Measurements from ENCODE around the gene SLC35F5.
A peak's percentile ranks its signal among the peaks of the same experiment; 100 is the strongest.
"Not testable (repeated sequence)": the region's sequence is repeated elsewhere in the genome, so short reads cannot be mapped to it uniquely, and the experiment has no call there.

Gene SLC35F5, protein sequence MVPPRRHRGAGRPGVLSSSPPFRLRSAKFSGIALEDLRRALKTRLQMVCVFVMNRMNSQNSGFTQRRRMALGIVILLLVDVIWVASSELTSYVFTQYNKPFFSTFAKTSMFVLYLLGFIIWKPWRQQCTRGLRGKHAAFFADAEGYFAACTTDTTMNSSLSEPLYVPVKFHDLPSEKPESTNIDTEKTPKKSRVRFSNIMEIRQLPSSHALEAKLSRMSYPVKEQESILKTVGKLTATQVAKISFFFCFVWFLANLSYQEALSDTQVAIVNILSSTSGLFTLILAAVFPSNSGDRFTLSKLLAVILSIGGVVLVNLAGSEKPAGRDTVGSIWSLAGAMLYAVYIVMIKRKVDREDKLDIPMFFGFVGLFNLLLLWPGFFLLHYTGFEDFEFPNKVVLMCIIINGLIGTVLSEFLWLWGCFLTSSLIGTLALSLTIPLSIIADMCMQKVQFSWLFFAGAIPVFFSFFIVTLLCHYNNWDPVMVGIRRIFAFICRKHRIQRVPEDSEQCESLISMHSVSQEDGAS
- total RNA-seq = 37.6 to 54.6 reads per million in 2 donors

DNA sequence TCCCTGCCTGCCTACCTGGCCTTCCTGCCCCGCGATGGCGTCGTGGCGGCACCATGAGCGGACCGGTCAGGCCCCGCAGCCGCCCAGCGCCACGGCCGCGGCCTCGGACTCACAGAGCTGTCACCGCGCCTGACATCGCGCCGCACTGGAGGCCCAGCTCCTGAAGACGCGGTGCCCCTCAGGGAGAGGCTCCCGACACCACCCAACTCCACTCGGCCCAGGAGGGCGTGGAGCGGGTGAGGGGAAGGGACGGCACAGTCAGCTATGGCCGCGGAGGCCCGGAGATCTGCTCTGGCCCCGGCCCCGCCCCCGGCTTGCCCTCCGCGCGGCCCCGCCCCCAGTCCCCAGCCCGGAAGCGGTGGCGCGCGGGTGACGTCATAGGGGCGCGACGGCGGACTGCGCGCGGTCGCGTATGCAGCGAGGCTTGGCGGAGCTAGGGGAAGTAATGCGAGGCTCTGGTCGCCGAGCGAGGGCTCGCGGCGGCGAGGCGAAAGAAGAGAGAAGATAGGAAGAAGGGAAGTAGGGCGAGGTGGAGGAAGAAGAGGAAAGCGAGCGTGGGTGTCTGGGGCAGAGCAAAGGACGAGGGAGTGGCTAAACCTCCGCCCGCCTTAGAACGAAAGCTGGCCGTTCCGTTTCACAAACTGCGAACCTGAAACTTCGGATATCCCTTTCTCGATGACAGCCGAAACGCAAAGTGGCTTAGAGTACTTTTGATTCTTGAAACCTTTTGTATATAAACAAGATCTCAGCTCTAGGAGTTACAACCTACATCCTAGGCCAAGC lies at the start of gene SLC35F5:
SLC35F5 (minus strand) TSS at position 288 of the 783 bp plus-strand sequence; CDS start at position 55, 233 bp downstream.
- DNase-seq = peak; percentile 97

DNA sequence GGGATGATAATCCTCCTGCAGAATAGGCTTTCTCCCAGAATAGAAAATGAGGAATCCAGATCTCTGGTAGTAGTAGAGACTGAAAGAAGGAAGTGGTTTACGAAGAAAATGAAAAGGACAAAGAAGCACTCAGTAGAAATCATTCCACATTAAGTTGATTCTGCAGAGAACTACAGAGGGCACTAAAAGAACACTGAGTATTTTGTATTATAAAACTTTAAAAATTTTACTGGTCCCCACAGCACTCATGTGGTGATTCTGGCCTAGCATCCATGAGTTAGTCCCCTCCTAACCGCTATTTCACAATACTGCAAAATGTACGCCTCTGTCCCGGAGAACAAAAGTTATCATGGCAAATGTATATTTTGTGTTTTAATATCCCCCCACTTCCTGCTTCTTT lies 42.9 kb upstream of the SLC35F5 start:
- no peak for DNase-seq

DNA sequence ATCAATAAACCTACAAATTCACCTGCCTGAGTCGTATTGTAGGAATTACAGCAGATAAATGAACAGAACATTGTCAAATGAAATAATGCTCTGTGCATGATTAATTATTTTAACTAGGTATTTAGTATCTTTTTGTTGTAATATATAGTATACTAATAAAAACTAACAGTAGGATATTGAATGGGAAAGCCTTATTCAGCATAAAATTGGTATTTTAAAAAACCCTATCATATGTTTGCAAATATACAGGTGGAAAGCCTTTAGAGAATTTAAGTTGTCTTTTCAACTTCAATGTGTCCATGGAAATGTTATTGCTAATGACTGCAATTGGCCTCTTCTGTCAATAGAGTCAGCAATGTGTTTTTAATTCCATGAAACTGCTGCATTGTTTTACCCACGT lies 40.8 kb upstream of the SLC35F5 start:
- no peak for DNase-seq

DNA sequence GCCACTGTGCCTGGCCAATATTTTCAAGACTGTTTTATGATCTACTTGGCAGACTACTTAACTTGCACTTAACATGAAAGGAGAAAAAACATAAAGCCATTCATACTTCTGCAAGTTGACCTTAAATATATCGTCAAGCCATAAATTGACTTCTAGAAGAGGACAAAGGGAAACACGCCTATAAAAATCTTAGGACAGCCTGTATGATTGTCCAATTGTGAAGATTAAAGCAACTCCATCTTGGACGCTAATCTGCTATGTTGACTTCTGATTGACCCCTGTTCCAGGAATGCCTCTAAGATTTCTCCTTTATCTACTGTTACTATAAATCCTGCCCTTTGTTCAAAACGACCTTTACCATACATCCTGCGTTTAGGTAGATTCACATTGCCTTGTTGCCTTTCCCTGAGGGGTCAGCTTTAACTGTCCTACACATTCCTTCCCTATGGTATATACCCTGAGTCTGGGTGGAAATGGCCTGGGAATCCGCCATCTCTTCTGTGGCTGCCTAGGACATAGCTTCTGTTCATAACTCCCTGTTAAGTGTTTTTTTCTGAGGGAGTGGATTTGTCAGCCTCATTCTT lies 40.2 kb upstream of the SLC35F5 start:
- no peak for DNase-seq

DNA sequence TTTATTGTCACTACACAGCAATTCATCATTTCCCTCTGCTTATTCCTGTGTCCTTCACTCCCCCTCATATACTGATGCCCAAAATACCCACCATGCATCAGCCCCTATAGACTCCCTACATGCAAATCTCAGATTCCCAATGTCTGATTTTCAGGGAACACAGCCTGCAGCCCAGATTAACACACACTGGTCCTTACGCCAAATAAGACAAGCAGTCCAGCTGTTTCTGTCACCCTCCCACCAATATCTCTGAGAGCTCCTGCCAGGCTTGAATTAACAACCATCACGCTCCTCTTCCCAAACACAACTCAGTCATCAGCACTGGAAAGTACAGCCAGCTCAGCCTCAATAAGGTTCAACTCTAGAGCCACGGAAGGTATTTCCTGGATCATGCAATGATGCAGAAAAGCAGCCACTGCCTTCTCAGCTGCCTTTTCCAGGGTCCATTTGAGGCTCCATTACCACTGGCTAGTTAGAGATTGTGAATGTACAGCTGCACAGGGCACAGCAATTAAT lies 39.0 kb upstream of the SLC35F5 start:
- no peak for DNase-seq

DNA sequence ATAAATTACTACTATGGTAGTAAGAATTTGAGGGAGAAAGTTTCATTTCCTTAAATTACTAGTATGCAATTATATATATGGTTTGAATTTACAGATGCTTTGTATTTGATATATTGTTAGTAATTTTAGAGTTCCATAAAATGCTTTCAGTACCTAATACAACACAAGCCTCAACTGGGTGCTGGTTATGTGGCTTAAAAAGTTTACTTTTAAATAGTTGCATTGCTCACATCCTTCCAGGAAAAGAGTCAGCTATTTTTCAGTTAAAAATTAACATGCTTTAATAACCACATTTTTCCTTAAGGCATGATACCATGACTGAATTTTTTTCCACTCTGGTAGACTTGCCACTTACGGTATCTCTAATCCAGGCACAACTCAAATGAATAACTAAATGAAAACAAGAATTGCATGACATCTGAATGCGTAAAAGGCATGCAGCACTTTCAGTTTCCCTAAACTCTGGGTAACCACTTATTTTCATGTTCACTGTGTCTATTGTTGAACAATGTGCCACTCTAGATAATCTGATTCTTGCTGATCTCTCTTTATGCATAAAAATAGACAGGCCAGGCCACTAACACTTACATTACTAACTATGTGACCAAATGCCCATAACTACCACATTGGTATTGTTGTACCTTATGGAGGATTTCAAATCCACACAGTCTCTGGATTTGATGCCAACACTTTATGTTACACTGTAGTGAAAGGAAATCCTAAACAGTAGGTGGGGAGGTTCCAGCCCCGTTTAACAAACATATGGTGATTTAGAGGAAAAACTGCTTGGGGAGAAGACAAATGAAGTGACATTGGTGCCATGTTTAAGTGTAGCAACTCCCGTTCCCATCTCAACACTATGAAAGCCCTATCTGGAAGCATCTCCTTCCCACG lies 35.5 kb upstream of the SLC35F5 start:
- no peak for DNase-seq

DNA sequence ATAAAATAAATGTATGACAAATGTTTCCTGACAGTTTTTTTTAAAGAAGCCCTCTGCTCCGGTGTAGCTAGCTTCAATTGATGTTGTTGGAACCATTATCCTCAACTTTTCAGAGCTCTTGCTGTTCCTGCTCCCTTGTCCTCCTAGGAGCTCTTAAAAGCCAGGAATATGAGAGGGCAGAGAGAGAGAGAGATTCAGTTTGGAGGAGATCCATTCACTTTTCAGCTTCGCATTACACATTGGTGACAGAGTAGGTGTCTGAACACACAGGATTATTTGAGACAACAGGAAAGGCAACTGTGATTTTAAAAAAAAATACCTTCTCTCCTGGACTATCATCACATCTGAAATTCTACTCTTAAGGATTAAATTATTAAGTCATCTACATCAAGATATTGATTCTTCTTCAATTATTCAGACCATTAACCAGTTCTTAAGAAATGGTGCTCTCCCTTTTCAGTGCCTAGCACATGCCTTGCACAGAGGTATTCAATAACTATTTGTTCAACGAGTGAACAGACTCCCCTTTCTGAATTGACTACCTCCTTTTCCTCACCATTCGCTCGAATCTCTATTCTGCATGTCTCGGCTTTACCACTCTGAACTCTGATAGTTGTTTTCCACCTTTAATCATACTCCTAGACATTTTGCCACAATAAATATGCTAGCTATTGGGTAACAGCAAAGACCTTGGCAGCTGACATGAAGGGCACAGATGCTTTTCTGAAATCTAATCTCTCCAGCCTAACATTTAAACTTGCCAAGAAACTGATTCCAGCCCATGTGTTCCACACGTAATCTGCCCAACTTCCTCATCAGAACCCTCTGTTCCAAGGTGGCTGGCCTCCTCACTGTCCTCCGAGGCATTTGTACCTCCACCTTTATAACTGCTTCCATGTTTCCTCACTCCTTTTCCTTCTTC lies 28.6 kb upstream of the SLC35F5 start:
- DNase-seq = no peak

DNA sequence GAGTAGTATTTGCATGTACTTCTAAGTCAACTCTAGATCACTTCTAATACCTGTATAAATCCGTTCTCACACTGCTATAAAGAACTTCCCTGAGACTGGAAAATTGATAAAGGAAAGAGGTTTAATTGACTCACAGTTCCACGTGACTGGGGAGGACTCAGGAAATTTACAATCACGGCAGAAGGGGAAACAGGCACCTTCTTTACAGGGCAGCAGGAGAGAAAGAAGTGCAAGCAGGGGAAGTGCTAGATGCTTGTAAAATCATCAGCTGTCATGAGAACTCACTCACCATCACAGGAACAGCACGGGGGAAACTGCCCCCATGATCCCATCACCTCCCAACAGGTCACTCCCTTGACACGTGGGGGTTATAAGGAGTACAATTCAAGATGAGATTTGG lies 24.0 kb upstream of the SLC35F5 start:
- DNase-seq = no peak

DNA sequence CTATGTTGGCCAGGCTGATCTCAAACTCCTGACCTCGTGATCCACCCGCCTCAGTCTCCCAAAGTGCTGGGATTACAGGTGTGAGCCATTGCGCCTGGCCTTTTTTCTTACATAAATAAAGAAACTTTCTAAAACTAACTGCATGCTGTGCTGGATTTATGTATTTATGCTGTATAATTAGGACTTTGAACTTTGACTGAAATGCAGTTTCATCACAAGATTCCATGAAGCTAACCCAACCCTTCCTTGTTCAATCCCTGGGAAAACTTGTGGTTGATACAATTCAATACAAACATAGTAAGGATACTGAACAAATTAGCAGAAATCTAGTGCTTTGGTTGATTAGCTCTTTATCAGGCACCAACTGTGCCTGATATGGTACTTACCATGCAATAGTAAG lies 20.9 kb upstream of the SLC35F5 start:
- no peak for DNase-seq

DNA sequence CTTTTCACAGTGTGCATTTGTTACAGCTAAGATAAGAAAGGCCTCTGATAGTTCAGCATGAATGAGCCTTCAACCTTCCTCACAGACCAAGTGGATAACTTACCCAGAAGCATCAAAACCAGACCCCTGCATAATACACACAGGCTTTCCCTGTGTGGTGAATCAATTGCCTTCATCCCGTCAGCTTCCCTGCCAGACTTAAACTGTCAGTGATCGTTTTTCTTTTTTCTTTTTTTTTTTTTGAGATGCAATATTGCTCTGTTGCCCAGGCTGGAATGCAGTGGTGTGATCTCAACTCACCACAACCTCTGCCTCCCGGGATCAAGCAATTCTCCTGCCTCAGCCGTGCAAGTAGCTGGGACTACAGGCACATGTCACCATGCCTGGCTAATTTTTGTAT lies 20.5 kb upstream of the SLC35F5 start:
- DNase-seq = no peak

DNA sequence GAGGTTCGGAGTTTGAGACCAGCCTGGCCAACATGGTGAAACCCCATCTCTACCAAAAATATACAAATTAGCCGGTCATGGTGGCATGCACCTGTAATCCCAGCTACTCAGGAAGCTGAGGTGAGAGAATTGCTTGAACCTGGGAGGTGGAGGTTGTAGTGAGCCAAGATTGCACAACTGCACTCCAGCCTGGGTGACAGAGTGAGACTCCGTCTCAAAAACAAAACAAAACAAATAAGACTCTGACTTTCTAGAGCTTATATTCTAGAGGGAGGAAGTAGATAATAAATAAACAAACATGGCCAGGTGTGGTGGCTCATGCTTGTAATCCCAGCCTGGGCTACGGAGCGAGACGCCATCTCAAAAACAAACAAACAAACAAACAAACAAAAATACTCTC lies 18.2 kb upstream of the SLC35F5 start:
- not testable (repeated sequence) for DNase-seq

DNA sequence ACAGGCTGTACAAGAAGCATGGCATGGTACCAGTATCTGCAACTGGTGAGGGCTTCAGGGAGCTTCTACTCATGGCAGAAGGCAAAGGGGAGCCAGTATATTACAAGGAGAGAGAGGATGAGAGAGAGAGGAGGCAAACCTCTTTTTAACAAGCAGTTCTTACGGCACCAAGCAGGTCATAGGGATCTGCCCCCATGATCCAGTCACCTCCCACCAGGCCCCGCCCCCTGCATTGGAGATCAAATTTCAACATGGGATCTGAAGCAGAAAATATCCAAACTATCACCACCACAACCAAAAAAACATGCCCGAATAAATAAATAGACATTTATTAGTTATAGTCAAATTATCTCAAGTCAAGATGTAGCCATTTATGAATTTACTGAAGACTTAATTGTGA lies 14.5 kb upstream of the SLC35F5 start:
- DNase-seq = no peak

DNA sequence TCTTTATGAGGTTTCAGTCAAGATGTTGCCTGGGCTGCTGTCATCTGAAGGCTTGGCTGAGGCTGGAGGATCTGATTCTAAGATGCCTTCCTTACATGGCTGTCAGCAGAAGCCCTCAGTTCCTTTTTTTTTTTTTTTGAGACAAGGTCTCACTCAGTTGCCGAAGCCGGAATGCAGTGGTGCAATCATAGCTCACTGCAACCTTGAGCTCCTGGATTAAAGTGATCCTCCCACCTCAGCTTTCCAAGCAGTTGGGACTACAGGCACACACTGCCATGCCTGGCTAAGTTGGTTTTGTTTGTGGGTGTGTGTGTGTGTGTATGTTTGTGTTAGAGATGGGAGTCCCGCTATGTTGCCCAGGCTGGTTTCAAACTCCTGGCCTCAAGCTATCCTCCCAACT lies 13.1 kb upstream of the SLC35F5 start:
- DNase-seq = no peak

DNA sequence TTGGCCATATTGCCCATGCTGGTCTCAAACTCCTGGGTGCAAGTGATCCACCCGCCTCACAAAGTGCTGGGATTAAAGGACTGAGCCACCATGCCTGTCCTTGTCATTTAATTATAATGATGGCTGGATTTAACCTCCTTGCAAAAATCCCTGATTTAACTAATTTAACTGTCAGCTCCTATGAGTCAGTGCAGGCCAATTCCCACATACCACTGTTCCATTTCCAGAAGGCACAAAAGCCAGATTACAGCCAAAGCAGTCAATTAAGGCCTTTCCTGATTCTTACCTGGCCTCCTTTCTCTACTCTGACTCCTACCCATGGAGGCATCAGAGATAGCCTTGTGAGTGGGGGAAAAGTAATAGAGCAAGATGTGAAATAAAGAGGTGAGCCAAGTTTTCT lies 12.3 kb upstream of the SLC35F5 start:
- no peak for DNase-seq

DNA sequence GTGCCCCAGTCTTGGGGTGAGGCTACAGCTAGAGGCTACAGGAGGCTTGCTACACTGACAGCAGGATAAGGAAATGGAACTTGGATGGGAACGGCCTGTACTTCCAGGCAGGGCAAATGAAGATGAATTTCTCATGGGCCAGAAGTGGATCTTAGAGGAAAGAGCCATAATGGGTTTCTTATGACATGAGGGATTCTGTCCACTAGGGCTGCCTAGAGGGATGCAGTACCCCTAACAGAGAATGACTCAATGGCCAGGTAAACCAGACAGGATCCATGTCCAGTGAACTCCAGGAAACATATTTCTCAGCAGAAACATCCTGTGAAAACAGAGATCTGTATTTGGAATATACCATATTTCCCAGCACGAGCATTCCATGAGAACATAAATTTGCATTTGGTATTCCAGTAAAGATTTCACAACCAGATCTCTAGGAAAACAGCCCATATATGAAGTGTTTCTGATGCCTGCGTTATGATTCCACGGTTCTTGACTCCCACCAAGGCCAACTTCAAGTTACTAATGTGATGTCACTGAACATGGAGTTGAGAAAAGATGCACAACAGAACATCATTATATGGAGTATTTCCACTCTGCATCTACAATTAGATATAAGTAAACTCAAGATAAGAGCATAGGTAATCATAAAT lies 11.5 kb upstream of the SLC35F5 start:
- DNase-seq = no peak

DNA sequence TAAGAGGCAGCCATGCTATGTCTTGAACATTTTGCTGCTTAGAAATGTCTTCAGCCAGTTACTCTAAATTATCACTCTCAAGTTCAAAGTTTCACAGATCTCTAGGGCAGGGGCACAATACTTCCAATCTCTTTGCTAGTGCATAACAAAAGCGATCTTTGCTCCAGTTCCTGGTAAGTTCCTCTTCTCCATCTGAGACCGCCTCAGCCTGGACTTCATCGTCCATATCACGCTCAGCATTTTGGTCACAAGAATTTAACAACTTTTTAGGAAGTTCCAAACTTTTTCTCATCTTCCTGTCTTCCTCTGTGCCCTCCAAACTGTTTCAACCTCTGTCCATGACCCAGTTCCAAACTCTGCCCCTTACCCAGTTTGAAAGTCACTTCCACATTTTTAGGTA lies 8.8 kb upstream of the SLC35F5 start:
- no peak for DNase-seq

DNA sequence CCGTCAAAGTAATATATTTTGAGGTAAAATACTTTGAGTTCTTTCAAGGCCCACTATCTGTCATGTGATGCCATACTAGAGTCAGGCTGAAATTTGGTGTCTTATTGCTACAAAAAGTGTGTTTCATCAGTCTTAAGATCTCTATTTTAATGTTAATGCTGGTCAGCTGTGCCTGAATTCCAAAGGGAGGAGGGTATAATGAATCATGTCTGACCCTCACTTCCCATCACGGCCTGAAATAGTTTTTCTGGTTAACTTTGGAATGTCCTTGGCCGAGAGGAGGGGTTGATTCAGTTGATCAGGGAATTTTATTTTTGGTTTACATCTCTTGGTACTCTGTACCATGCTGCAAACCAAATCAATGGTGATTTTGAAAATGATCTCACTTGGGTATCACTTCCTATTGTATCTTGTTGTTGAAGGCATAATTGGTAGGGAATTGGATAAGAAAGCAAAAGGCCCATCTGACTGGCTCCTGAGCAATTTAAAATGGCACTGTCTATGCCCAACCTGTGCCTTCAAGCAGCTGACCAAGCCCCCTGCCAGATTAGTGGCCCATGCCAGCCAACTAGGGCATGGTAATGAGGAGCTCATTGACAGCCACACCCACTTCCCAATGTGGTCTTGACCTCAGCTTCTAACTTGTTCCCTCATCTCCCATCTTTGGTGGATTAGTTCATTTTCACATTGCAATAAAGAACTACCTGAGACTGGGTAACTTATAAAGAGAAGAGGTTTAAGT lies 6.1 kb upstream of the SLC35F5 start:
- DNase-seq = no peak

DNA sequence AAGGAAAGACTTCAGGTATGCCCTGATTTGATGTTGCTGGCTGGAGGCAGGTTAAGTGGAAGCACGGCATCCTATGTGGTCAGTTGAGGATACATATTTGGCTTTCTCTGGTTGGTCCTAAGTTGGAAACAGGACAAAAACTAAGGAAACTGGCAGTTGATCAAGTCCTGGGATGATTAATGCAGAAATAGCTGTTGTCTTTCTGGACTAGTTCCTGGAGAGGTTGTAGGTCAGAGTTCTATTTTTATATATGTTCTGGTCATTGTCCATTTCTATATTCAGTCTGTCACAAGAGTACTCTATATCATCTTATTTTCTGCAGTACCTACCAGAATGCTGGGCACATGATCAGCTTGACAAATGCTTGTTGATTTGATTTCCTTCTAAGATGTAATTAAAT lies 4.0 kb upstream of the SLC35F5 start:
- DNase-seq = no peak

DNA sequence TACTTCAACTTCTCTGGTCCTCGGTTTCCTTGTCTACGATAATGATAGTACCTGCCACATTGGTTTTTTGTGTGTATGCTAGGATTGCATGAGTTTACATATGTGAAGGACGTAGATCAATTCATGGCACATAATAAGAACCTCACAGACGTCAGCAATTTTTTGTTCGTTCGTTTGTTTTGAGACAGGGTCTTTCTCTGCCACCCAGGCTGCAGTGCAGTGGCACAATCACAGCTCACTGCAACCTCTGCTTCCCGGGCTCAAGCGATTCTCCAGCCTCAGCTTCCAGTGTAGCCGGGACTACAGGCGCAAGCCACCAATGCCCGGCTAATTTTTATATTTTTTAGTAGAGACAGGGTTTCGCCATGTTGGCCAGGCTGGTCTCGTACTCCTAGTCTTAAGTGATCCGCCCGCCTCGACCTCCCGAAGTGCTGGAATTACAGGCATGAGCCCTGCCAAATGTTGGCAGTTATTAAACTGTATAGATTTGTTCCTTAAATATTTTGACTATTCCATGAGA lies 756 bp upstream of the SLC35F5 start:
- no peak for DNase-seq

Data from T-helper 9 cell (primary cell).